ENCODE results near the gene NUTM2G.
"Not testable (repeated sequence)": the region's sequence is repeated elsewhere in the genome, so short reads cannot be mapped to it uniquely, and the experiment has no call there.

NUTM2G gene, protein sequence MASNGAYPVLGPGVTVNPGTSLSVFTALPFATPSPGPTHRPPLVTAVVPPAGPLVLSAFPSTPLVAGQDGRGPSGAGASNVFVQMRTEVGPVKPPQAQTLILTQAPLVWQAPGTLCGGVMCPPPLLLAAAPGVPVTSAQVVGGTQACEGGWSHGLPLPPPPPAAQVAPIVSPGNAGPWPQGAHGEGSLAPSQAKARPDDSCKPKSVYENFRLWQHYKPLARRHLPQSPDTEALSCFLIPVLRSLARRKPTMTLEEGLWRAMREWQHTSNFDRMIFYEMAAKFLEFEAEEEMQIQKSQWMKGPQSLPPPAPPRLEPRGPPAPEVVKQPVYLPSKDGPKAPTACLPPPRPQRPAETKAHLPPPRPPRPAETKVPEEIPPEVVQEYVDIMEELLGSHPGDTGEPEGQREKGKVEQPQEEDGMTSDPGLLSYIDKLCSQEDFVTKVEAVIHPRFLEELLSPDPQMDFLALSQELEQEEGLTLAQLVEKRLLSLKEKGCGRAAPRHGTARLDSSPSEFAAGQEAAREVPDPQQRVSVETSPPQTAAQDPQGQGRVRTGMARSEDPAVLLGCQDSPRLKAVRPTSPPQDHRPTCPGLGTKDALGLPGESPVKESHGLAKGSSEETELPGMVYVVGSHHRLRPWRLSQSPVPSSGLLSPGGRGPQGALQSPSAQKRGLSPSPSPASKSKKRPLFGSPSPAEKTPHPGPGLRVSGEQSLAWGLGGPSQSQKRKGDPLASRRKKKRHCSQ

DNA sequence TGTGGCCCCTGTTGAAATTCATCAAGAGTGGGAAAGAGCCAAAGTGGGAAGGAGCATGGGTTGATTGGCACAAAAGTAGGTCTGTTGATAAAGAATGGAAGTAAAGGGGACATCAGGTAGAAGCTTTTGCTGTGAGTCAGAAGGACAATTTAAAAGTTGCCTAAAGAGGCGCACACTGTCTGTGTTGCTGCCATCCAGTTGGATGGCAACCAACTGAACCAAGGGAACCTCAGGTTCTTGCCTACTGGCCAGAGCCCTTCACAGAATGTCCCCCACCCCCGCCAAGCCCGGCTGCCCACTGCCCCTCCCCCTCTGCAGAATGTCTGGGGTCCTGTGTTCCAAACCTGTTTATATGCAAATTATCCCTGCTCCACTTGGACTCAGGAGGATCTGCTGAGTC, at the start of gene NUTM2G:
Gene NUTM2G, plus strand, starts transcription at position 301 of the 400 bp plus-strand sequence. CDS start 182 bp downstream, outside the sequence.
- DNase-seq (ENCODE audit: low spot score); in situ Hi-C loops (cut with MboI; ENCODE audit: low sequenced_read_pairs, unreplicated experiment): not testable (repeated sequence)

DNA sequence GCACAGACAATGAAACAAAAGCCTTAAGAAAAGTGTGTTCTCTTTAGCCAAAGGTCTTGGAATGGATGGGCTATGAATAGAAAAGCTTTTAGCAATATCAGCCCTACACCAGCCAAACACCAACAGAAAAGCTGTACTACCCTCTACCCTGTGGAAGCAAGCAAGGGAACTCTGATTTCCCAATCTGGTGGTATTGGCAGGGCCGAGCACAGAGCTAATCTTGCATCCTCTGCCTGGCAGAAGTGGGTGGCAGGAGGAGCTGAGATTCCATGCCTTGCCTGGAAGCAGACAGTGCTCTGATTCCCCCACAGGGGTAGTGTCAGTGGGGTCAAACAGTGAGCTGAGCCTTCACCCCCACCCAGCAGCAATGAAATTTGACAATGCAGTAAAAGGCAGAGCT, 44.7 kb upstream of the NUTM2G start:
- TF ChIP-seq, protein P1, sequence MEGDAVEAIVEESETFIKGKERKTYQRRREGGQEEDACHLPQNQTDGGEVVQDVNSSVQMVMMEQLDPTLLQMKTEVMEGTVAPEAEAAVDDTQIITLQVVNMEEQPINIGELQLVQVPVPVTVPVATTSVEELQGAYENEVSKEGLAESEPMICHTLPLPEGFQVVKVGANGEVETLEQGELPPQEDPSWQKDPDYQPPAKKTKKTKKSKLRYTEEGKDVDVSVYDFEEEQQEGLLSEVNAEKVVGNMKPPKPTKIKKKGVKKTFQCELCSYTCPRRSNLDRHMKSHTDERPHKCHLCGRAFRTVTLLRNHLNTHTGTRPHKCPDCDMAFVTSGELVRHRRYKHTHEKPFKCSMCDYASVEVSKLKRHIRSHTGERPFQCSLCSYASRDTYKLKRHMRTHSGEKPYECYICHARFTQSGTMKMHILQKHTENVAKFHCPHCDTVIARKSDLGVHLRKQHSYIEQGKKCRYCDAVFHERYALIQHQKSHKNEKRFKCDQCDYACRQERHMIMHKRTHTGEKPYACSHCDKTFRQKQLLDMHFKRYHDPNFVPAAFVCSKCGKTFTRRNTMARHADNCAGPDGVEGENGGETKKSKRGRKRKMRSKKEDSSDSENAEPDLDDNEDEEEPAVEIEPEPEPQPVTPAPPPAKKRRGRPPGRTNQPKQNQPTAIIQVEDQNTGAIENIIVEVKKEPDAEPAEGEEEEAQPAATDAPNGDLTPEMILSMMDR (IDR thresholded peaks at IDR 0.05; ENCODE audit: borderline replicate concordance, control extremely low read depth, extremely low read depth, insufficient read depth, missing control alignments) = no peak
- no peak for DNase-seq (ENCODE audit: low spot score)
- in situ Hi-C loops (cut with MboI; ENCODE audit: low sequenced_read_pairs, unreplicated experiment) = no loop called here

DNA sequence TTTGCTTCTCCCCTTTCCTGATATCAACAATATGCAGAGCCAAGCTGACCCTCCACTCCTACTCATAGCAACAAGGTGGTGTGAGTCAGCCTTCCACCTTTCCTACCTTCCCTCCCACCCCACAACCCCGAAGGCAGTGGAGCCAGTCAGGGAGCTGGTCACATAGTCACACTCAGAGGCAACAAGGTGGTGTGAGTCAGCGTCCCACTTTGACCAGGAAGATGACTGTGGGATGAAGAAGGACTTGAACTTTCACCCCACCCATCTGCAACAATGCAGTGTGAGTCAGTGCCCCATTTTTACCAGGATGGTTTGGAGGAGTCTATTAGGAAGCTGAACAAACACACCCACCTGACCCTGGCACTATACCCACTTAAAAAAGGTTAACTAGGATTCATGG, 44.2 kb upstream of the NUTM2G start:
- TF ChIP-seq, protein P1 (IDR thresholded peaks at IDR 0.05; ENCODE audit: borderline replicate concordance, control extremely low read depth, extremely low read depth, insufficient read depth, missing control alignments) = no peak
- in situ Hi-C loops (cut with MboI; ENCODE audit: low sequenced_read_pairs, unreplicated experiment) = no loop called here
- no peak for DNase-seq (ENCODE audit: low spot score)

DNA sequence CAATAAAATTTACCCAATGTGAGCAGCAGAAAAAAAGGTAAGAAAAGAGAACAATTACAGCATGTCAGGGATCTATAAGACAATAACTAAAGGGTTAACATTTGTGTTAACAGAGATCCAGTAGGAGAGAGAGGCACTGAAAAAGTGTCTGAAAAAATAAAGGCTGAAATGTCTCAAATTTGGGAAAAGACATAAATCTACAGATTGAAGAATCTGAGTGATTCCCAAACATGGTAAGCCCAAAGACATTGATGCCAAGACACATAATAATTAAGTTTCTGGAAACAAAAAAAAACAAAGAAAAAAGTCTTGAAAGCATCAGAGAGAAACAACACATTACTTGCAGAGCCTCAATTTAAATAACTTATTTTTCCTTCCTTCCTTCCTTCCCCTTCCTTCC, 43.2 kb upstream of the NUTM2G start:
- DNase-seq (ENCODE audit: low spot score) = no peak
- TF ChIP-seq, protein P1 (IDR thresholded peaks at IDR 0.05; ENCODE audit: borderline replicate concordance, control extremely low read depth, extremely low read depth, insufficient read depth, missing control alignments) = no peak
- in situ Hi-C loops (cut with MboI; ENCODE audit: low sequenced_read_pairs, unreplicated experiment) = no loop called here

DNA sequence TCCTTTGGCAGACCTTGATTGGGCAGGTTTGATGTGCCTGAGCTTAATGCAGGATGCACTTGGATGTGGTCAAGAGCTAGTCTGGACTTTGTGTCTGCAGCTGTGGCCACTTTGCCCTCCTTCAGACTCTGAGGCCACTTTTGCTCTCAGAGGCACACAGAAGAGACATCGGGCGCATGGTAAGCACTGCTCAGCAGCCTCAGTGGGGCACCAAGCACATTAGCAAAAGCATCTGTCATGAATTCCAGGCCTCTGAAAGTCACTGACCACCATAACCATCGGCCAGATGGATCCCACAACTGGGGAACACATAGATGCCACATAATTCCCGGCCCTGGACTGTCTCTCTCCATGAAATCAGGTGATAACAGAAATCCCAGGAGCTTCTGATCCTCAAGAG, 40.1 kb upstream of the NUTM2G start:
- TF ChIP-seq, protein P1 (IDR thresholded peaks at IDR 0.05; ENCODE audit: borderline replicate concordance, control extremely low read depth, extremely low read depth, insufficient read depth, missing control alignments) = no peak
- DNase-seq (ENCODE audit: low spot score) = no peak
- in situ Hi-C loops (cut with MboI; ENCODE audit: low sequenced_read_pairs, unreplicated experiment) = no loop called here

DNA sequence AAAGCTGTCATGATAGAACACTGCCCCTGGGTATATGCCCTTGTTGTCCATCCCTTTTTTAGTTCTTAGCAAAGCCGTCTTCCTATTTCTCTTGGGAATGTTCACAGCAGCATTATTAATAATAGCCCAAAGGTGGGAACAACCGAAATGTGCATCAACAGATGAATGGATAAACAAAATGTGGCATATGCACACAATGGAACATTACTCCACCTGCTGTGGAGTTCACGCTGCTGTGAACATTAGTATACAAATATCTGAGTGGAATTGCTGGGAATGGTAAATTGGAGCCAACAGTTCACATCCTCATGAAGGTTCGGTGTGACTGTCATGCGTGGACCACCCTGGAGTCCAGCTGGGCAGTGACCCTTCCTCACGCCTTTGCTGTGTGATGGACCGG, 36.5 kb upstream of the NUTM2G start:
- TF ChIP-seq, protein P1 (IDR thresholded peaks at IDR 0.05; ENCODE audit: borderline replicate concordance, control extremely low read depth, extremely low read depth, insufficient read depth, missing control alignments) = no peak
- DNase-seq (ENCODE audit: low spot score) = no peak
- in situ Hi-C loops (cut with MboI; ENCODE audit: low sequenced_read_pairs, unreplicated experiment) = no loop called here

DNA sequence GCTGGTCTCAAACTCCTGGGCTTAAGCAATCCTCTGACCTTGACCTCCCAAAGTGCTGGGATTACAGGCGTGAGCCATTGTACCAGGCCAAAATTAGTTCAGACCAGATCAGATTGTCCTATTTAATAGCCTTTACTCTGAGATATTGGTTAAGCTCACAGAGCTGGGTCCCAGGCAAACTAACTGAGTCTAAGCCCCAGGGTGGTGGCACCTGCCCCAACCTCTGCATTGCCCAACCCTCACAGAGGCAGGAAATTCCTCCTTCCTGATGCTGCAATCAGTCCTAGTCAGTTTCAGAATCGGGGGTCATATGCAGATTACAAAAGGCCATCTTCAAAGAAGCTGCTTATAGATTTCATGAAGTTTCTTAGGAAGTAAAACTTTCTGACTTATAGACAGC, 28.6 kb upstream of the NUTM2G start:
- in situ Hi-C loops (cut with MboI; ENCODE audit: low sequenced_read_pairs, unreplicated experiment); DNase-seq (ENCODE audit: low spot score): not testable (repeated sequence)

DNA sequence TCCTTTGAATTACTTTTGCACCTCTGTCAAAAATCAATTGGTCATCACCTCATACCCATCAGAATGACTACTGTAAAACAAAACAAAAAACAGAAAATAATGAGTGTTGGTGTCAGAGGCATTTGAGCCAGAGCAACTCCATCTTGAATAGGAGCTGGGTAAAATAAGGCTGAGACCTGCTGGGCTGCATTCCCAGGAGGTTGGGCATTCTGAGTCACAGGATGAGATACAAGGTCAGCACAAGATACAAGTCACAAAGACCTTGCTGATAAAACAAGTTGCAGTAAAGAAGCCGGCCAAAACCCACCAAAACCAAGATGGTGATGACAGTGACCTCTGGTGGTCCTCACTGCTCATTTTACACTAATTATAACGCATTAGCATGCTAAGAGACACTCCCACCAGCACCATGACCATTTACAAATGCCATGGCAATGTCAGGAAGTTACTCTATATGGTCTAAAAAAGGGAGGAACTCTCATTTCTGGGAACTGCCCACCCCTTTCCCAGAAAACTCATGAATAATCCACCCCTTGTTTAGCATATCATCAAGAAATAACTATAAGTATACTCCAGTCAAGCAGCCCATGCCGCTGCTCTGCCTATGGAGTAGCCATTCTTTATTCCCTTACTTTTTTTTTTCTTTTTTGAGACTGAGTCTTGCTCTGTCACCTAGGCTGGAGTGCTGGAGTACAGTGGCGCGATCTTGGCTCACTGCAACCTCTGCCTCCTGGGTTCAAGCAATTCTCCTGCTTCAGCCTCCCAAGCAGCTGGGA, 23.5 kb upstream of the NUTM2G start:
- DNase-seq (ENCODE audit: low spot score); in situ Hi-C loops (cut with MboI; ENCODE audit: low sequenced_read_pairs, unreplicated experiment): not testable (repeated sequence)

DNA sequence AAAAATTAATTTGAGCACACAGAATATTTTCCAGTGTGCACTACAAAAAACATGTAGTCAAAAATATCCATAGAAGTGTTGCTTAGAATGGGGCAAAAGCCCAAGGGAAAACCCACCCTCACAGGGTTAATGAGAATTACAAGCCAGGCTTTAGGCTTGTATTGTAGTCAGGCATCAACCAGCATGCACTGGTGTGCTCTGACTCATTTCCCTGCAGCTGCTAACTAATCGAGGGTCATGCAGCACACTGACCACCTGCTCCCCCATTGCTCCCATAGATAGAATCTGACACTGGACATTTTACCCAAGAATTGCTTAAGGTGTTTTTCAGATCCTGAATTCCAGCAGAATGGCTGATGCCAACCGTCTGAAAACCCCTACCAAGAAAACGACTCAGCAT, 20.2 kb upstream of the NUTM2G start:
- in situ Hi-C loops (cut with MboI; ENCODE audit: low sequenced_read_pairs, unreplicated experiment); DNase-seq (ENCODE audit: low spot score): not testable (repeated sequence)

DNA sequence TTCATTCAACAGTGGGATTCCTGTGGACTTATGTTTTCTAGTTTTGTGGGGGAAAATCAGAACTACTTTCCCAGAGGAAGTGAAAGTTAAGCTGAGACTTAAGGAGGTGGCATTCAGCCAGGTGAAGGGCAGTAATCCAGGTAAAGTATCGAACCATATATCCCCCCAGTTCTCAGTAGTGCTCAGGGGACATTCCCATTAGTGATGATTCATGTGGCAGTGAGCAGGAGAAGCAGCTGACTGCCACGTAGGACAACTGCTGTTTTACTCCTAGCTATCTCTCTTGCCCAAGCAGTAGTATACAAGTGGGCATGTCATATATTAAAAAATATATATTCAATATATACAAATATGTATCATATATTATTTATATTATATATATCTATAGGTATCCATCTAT, 13.1 kb upstream of the NUTM2G start:
- in situ Hi-C loops (cut with MboI; ENCODE audit: low sequenced_read_pairs, unreplicated experiment); DNase-seq (ENCODE audit: low spot score): not testable (repeated sequence)

DNA sequence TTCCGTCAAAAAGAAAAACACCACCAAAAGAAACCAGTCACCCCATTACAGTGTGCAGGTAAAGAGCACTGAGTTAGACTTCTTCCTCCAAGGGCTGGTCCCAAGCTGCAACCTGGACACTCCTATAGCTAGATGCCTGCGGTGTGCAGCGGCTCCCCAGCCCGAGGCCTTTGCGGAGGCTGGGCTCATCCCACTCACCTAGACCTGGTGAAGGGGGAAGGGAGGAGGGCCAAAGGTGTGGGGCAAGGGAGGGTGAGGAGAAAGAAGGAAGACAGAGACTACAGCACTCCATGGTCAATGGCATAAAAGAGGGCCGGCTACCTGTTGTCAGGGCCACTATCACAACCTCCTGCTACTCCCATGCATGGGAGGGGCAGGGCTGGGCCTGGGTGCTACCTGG, 12.1 kb upstream of the NUTM2G start:
- in situ Hi-C loops (cut with MboI; ENCODE audit: low sequenced_read_pairs, unreplicated experiment); DNase-seq (ENCODE audit: low spot score): not testable (repeated sequence)

Measured in GM13976 (cell line).